Trophoblast cell (in vitro differentiated cells and primary cell): ENCODE data around the gene APCDD1.

ENCODE experiments used
- DNase-seq, 2 donors: peaks; one replicate each; pipeline ENCODE4 v3.0.0-alpha.2; 2016
- H2AFZ ChIP-seq: 2 replicates; pipeline ENCODE4 v1.6.1; 2013; ENCODE audit warnings: low read length, moderate library complexity, mild to moderate bottlenecking; ENCODE audit not compliant: insufficient read depth, poor library complexity
- H2AK5ac ChIP-seq: 2 replicates; pipeline ENCODE4 v1.6.1; 2013; ENCODE audit warnings: mild to moderate bottlenecking, low read length
- H2BK120ac ChIP-seq: 2 replicates; pipeline ENCODE4 v1.6.1; 2013; ENCODE audit warnings: low read length, mild to moderate bottlenecking, moderate library complexity; ENCODE audit not compliant: insufficient read depth, poor library complexity
- H2BK12ac ChIP-seq: 2 replicates; pipeline ENCODE4 v1.6.1; 2013; ENCODE audit warnings: mild to moderate bottlenecking, low read length, moderate library complexity
- H2BK5ac ChIP-seq: 2 replicates; pipeline ENCODE4 v1.6.1; 2013; ENCODE audit warnings: low read length, low read depth, moderate library complexity, mild to moderate bottlenecking; ENCODE audit not compliant: poor library complexity
- H3K14ac ChIP-seq: 2 replicates; pipeline ENCODE4 v1.6.1; 2013; ENCODE audit warnings: mild to moderate bottlenecking, low read length
- H3K18ac ChIP-seq: 2 replicates; pipeline ENCODE4 v1.6.1; 2013; ENCODE audit warnings: mild to moderate bottlenecking, low read length
- H3K23ac ChIP-seq: 2 replicates; pipeline ENCODE4 v1.6.1; 2013; ENCODE audit warnings: low read length
- H3K27ac ChIP-seq: 2 replicates; pipeline ENCODE4 v1.5.1; 2013; ENCODE audit warnings: low read depth, mild to moderate bottlenecking, inconsistent platforms, low read length, moderate library complexity
- H3K27me3 ChIP-seq: 2 replicates; pipeline ENCODE4 v1.6.1; 2013; ENCODE audit warnings: inconsistent platforms, mild to moderate bottlenecking, low read length, moderate library complexity; ENCODE audit not compliant: insufficient read depth
- H3K36me3 ChIP-seq, 2 experiments: 1 replicate in 1 of 2; 2 replicates in 1 of 2; pipeline ENCODE4 v1.6.1; 2013; ENCODE audit warnings: low read length in 2 of 2, mild to moderate bottlenecking in 2 of 2, moderate library complexity in 1 of 2; ENCODE audit not compliant: insufficient read depth in 2 of 2, control insufficient read depth in 1 of 2
- H3K4ac ChIP-seq: 2 replicates; pipeline ENCODE4 v1.6.1; 2013; ENCODE audit warnings: low read depth, mild to moderate bottlenecking, low read length, moderate library complexity
- H3K4me1 ChIP-seq, 2 experiments: 1 replicate in 1 of 2; 2 replicates in 1 of 2; pipeline ENCODE4 v1.6.1; 2013; ENCODE audit warnings: low read length in 2 of 2, mild to moderate bottlenecking in 2 of 2, moderate library complexity in 1 of 2; ENCODE audit not compliant: insufficient read depth in 2 of 2, control insufficient read depth in 1 of 2
- H3K4me2 ChIP-seq: 2 replicates; pipeline ENCODE4 v1.6.1; 2013; ENCODE audit warnings: inconsistent platforms, mild to moderate bottlenecking, low read length, moderate library complexity
- H3K4me3 ChIP-seq: 2 replicates; pipeline ENCODE4 v1.5.1; 2013; ENCODE audit warnings: mild to moderate bottlenecking, low read depth, low read length, inconsistent platforms
- H3K79me1 ChIP-seq: one replicate; pipeline ENCODE4 v1.6.1; 2013; ENCODE audit warnings: low read length
- H3K79me2 ChIP-seq: 2 replicates; pipeline ENCODE4 v1.6.1; 2013; ENCODE audit warnings: low read length, mild to moderate bottlenecking; ENCODE audit not compliant: control insufficient read depth, insufficient read depth, poor library complexity
- H3K9ac ChIP-seq: 2 replicates; pipeline ENCODE4 v1.6.1; 2013; ENCODE audit warnings: mild to moderate bottlenecking, low read length
- H3K9me3 ChIP-seq: 2 replicates; pipeline ENCODE4 v1.6.1; 2013; ENCODE audit warnings: low read depth, mild to moderate bottlenecking, control low read depth, inconsistent platforms, low read length; ENCODE audit not compliant: insufficient read depth
- H4K12ac ChIP-seq: 2 replicates; pipeline ENCODE4 v1.6.1; 2013; ENCODE audit warnings: low read depth, mild to moderate bottlenecking, low read length, moderate library complexity
- H4K8ac ChIP-seq: 2 replicates; pipeline ENCODE4 v1.6.1; 2013; ENCODE audit warnings: low read depth, mild to moderate bottlenecking, low read length, moderate library complexity
- H4K91ac ChIP-seq: one replicate; pipeline ENCODE4 v1.6.1; 2013; ENCODE audit warnings: low read depth, mild to moderate bottlenecking, low read length, moderate library complexity
- WGBS: extraction: QIAGEN DNeasy Blood & Tissue Kit; methylation state at CpG from one replicate; pipeline ENCODE4 v1.1.7; 2013; ENCODE audit warnings: missing lambda C conversion rate; ENCODE audit not compliant: insufficient read length, insufficient coverage; ENCODE audit errors: extremely low coverage; 5-methylcytosine and 5-hydroxymethylcytosine counted together

Gene APCDD1

DNA sequence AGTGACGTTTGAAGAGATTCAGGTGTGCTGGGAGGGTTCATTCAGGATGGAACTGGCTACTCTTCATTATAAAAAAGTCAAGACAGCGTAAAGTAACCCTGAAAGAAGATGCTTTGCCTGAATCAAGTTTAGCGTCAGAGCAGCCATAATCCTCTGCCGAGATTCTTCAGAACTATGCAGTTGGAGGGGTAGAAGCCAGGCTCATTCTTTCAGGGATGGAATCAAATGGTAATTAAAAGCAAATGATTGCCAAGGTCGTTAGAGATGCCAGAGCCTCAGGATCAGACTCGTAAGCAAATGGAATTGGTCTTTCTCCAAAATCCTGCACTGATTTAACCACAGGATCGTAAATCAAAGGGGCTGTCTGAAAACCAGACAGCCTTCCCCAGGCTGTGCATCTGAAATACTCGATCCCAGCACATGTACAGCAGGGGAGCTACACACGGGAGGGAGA is 21.9 kb downstream of the APCDD1 start:
- no peak overlapping the region for H2BK120ac ChIP-seq
- no CpG with 5 or more reads among the region's 9 CpGs for WGBS
- no peak overlapping the region for H4K12ac ChIP-seq
- H2AFZ ChIP-seq: no peak overlapping the region
- H3K4me1 ChIP-seq: no peaks in the 10 kb centered on the region
- H3K36me3 ChIP-seq: no peaks in the 10 kb centered on the region
- no peak overlapping the region for H3K23ac ChIP-seq
- H3K18ac ChIP-seq: no peak overlapping the region
- H4K8ac ChIP-seq: no peak overlapping the region
- H3K4me3 ChIP-seq: no peak overlapping the region
- no peaks in the 10 kb centered on the region for H3K27me3 ChIP-seq
- peaks cover 2% of the 10 kb centered on the region for H3K9me3 ChIP-seq
- no peak overlapping the region for H3K4ac ChIP-seq
- DNase-seq: no peak
- no peak overlapping the region for H4K91ac ChIP-seq
- no peak overlapping the region for H3K14ac ChIP-seq
- no peak overlapping the region for H2BK5ac ChIP-seq
- H3K27ac ChIP-seq: no peak overlapping the region
- H3K79me1 ChIP-seq: no peaks in the 10 kb centered on the region
- H3K79me2 ChIP-seq: no peaks in the 10 kb centered on the region
- H2BK12ac ChIP-seq: no peak overlapping the region
- no peak overlapping the region for H2AK5ac ChIP-seq
- H3K9ac ChIP-seq: no peak overlapping the region
- no peak overlapping the region for H3K4me2 ChIP-seq

DNA sequence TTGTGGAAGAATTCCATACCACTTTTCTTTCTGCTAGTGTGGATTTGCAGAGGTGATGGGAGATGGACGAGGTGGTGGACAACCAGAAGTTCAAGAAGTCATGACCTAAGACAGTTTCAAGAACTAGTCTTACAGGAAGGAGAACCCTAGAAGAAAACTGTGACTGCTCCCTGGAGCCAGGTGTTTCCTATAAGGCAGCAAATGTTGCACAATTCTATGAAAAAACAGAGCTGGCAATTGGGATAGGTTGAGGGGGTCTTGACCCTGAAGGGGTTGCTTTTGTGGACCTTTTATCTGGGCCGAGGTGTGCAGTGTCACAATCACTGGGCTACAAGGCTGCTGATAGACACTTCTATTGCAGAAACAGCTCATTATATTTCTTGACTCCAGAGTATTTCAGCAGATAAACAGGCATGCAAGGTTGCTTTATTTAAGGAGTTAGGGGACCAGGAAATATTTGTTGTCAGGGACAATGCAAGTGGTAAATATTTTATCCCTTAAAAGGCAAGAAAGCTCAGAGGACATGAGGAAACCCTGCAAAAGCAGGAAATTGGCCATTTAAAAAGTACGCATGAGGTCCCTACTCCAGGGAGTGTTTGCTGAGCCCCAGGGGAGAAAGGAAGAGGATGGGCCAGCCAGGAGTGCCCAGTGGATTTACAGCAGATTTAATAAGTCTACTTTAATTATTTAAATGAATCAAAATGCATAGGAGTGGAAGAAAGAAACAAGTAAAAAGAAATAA is 22.9 kb downstream of the APCDD1 start:
- Histone ChIP-seq H4K8ac (no peak overlapping the region), H3K9ac (no peak overlapping the region), H3K23ac (no peak overlapping the region), H2BK120ac (no peak overlapping the region), H3K14ac (no peak overlapping the region), H3K79me2 (no peaks in the 10 kb centered on the region), H3K36me3 (no peaks in the 10 kb centered on the region), H2BK12ac (no peak overlapping the region), H3K4me3 (no peak overlapping the region), H2AK5ac (no peak overlapping the region), H3K4ac (no peak overlapping the region), H2AFZ (no peak overlapping the region), H4K12ac (no peak overlapping the region), H3K18ac (no peak overlapping the region), H3K4me2 (no peak overlapping the region), H2BK5ac (no peak overlapping the region), H3K79me1 (no peaks in the 10 kb centered on the region), H3K27me3 (no peaks in the 10 kb centered on the region), H3K4me1 (no peaks in the 10 kb centered on the region), H3K9me3 (peaks cover 2% of the 10 kb centered on the region), H4K91ac (no peak overlapping the region), H3K27ac (no peak overlapping the region)
- DNase-seq: no peak
- no CpG with 5 or more reads among the region's 3 CpGs for WGBS

DNA sequence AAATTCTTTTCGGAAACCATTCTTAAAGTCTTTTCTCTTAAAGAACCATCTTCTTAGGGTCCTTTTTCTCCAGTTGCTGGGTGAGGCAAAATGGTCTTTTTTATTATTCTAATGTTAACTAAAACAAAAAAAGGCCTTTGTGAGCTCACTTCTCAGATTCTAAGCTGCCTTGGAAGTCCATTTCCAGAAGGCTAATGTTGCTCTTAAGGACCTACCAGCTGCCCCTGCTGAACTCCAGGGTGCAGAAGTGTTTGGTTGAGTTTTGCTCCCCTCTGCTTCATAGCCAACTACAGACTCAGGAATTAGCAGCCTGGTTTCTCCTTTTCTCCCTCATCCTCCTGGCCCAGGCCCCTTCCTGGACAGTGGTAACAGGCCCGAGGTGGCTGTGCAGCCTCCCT is 23.4 kb downstream of the APCDD1 start:
- Histone ChIP-seq H3K79me1 (no peaks in the 10 kb centered on the region), H3K18ac (no peak overlapping the region), H3K4me1 (no peaks in the 10 kb centered on the region), H3K79me2 (no peaks in the 10 kb centered on the region), H3K4me2 (no peak overlapping the region), H3K14ac (no peak overlapping the region), H2BK12ac (no peak overlapping the region), H3K36me3 (no peaks in the 10 kb centered on the region), H2BK5ac (no peak overlapping the region), H3K4ac (no peak overlapping the region), H2AFZ (no peak overlapping the region), H3K23ac (no peak overlapping the region), H2BK120ac (no peak overlapping the region), H2AK5ac (no peak overlapping the region), H4K12ac (no peak overlapping the region), H3K9me3 (peaks cover 2% of the 10 kb centered on the region), H3K9ac (no peak overlapping the region), H3K4me3 (no peak overlapping the region), H3K27me3 (no peaks in the 10 kb centered on the region), H4K8ac (no peak overlapping the region), H4K91ac (no peak overlapping the region), H3K27ac (no peak overlapping the region)
- no peak for DNase-seq
- WGBS: no CpG with 5 or more reads among the region's 2 CpGs

DNA sequence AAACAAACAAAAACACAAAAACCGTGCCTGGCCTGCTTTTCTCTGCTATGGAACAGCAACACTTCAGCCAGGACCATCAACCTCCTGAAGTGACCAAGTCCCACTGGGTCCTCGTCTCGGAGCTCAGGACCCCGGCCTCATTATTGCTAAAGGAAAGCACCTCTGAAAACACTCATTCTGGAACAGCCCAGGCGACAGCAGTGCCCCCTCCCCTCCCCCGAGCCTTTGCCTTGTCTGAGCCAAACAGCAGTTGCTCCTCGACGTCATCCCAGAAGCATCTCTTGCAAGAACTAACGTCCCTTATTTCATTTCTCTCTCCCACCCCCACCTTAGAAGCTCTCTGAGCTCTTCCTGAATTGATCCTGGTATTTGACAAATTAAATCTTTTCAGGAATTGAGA is 27.4 kb downstream of the APCDD1 start:
- Histone ChIP-seq H3K4me1 (no peaks in the 10 kb centered on the region), H3K18ac (no peak overlapping the region), H4K12ac (no peak overlapping the region), H3K9me3 (peaks cover 2% of the 10 kb centered on the region), H3K9ac (no peak overlapping the region), H2AFZ (peak overlapping the region; percentile 25), H2BK5ac (no peak overlapping the region), H3K27me3 (no peaks in the 10 kb centered on the region), H3K27ac (no peak overlapping the region), H2BK120ac (no peak overlapping the region), H3K23ac (no peak overlapping the region), H3K14ac (no peak overlapping the region), H2BK12ac (no peak overlapping the region), H3K79me2 (no peaks in the 10 kb centered on the region), H4K91ac (no peak overlapping the region), H3K36me3 (no peaks in the 10 kb centered on the region), H3K4me3 (no peak overlapping the region), H3K4ac (no peak overlapping the region), H3K79me1 (no peaks in the 10 kb centered on the region), H3K4me2 (no peak overlapping the region), H2AK5ac (no peak overlapping the region), H4K8ac (no peak overlapping the region)
- WGBS: no CpG with 5 or more reads among the region's 9 CpGs
- DNase-seq: no peak
